HepG2 (cell line): ENCODE measurements around the gene PIP5K1C. TPM values are rescaled to one million over a fixed set of nuclear protein-coding genes. Genes with fewer than 3 reads are reported as not detected.

Experiments used
- AHDC1 ChIP-seq: sonication (generic); formaldehyde crosslinking; IDR thresholded peaks from 2 replicates; pipeline ENCODE4 v1.5.1; 2020; ENCODE audit warnings: mild to moderate bottlenecking, missing genetic modification reagents, borderline replicate concordance
- HNRNPLL ChIP-seq: fragments of 200-400 bp; formaldehyde crosslinking; IDR thresholded peaks from 2 replicates; pipeline ENCODE4 v1.6.1; 2017; ENCODE audit warnings: mild to moderate bottlenecking, low read depth, low read length; ENCODE audit not compliant: poor library complexity, severe bottlenecking
- PATZ1 ChIP-seq: sonication (generic); formaldehyde crosslinking; IDR thresholded peaks from 2 replicates; pipeline ENCODE4 v1.4.0; 2020; ENCODE audit warnings: missing genetic modification reagents
- RERE ChIP-seq: IDR thresholded peaks from 2 replicates; pipeline ENCODE4 v1.6.1; 2016; ENCODE audit warnings: low read depth, missing genetic modification reagents, missing compliant biosample characterization
- SNAPC5 ChIP-seq: sonication (generic); formaldehyde crosslinking; IDR thresholded peaks from 2 replicates; pipeline ENCODE4 v1.8.1; 2023; ENCODE audit warnings: mild to moderate bottlenecking, missing genetic modification reagents, borderline replicate concordance
- SRF ChIP-seq: IDR thresholded peaks from 2 replicates; pipeline ENCODE4 v1.6.1; 2011; ENCODE audit warnings: mild to moderate bottlenecking, low read depth, low read length, moderate library complexity
- ZBTB49 ChIP-seq: sonication (generic); formaldehyde crosslinking; IDR thresholded peaks from 2 replicates; pipeline ENCODE4 v1.4.0; 2020; ENCODE audit warnings: missing genetic modification reagents, borderline replicate concordance
- ZNF83 ChIP-seq: sonication (generic); formaldehyde crosslinking; IDR thresholded peaks from 2 replicates; pipeline ENCODE4 v1.4.0; 2020; ENCODE audit warnings: missing genetic modification reagents, mild to moderate bottlenecking, borderline replicate concordance
- polyA plus RNA-seq, 8 experiments: library from polyadenylated mRNA; depleted of rRNA in 3 of 8; stranded (reverse) in 7 of 8; unstranded in 1 of 8; fragments of >200 nt; fragmentation: Illumina TruSeq in 4 of 8; extraction: Trizol in 4 of 8; gene quantifications; 2 replicates each; pipeline versions ENCODE4 v1.2.1 to v1.2.3, GENCODE V29; 2011 to 2016; ENCODE audit warnings: low read depth in 4 of 8, missing spikeins in 1 of 8, mixed read lengths in 1 of 8; ENCODE audit not compliant: insufficient read depth in 1 of 8
- total RNA-seq, 5 experiments: library from RNA; depleted of rRNA; stranded (reverse); fragments of >200 nt; fragmentation: Illumina TruSeq; extraction: Trizol; gene quantifications; 2 replicates each; pipeline ENCODE4 v1.2.3, GENCODE V29; 2016; ENCODE audit warnings: low read depth in 1 of 5

Gene PIP5K1C
- total and polyA plus RNA-seq, 2 of the 13 experiments (the other 11 are each of a cell fraction or from before 2014, with no cell fraction given): 3.6 to 4.3 TPM

GRCh38 chr19:3692141-3693024 is 7.9 kb downstream of the PIP5K1C start (continued):
- no peak for TF ChIP-seq AHDC1 (CRISPR knock-in tag)
- no peak for TF ChIP-seq ZNF83 (CRISPR knock-in tag)
- no peak for TF ChIP-seq SNAPC5 (CRISPR knock-in tag)
- no peak for TF ChIP-seq ZBTB49 (CRISPR knock-in tag)
- no peak for TF ChIP-seq RERE
- no peak for TF ChIP-seq PATZ1 (CRISPR knock-in tag)
- no peak for TF ChIP-seq SRF
- TF ChIP-seq HNRNPLL: peak; percentile 25
